AG04450 (cell line): ENCODE data around the gene C22orf15. TPM values are rescaled to one million over a fixed set of nuclear protein-coding genes. Genes with fewer than 3 reads are reported as not detected.

ENCODE experiments used
- CTCF ChIA-PET: fragments of 300-600, 350-600 bp; formaldehyde crosslinking; extraction: SDS; loops from one replicate; lab custom pipeline; 2022; ENCODE audit warnings: antibody characterized with exemption, inconsistent platforms; lab: Charles Lee
- POLR2A ChIA-PET: fragments of 350-600 bp; formaldehyde crosslinking; extraction: SDS; loops from one replicate; lab custom pipeline; 2021; ENCODE audit warnings: antibody characterized with exemption, inconsistent platforms; lab: Yijun Ruan, JAX
- DNase-seq: peaks from one replicate; pipeline ENCODE4 v3.0.0-alpha.2; 2011; ENCODE audit warnings: low read depth, low spot score
- H3K27ac ChIP-seq: one replicate; pipeline ENCODE4 v1.5.1; 2012; ENCODE audit warnings: low read depth, low read length, control low read depth
- H3K27me3 ChIP-seq: one replicate; pipeline ENCODE4 v1.6.0; 2012; ENCODE audit warnings: low read length; ENCODE audit not compliant: control insufficient read depth, insufficient read depth
- H3K4me3 ChIP-seq: 2 replicates; pipeline ENCODE4 v1.5.1; 2011; ENCODE audit warnings: mild to moderate bottlenecking, low read depth, low read length, control low read depth
- H3K9me3 ChIP-seq: 2 replicates; pipeline ENCODE4 v1.5.1; 2012; ENCODE audit warnings: low read length; ENCODE audit not compliant: control insufficient read depth, insufficient read depth
- CTCF ChIP-seq: IDR thresholded peaks from 2 replicates; pipeline ENCODE4 v1.5.1; 2011; ENCODE audit warnings: low read depth, low read length, control low read depth, inconsistent platforms
- polyA plus RNA-seq: library from polyadenylated mRNA; depleted of rRNA; stranded (reverse); fragments of >200 nt; gene quantifications from 2 replicates; pipeline ENCODE4 v1.2.3, GENCODE V29; 2011

C22orf15 gene
- polyA plus RNA-seq, 1 experiment, result 2.1 TPM

DNA sequence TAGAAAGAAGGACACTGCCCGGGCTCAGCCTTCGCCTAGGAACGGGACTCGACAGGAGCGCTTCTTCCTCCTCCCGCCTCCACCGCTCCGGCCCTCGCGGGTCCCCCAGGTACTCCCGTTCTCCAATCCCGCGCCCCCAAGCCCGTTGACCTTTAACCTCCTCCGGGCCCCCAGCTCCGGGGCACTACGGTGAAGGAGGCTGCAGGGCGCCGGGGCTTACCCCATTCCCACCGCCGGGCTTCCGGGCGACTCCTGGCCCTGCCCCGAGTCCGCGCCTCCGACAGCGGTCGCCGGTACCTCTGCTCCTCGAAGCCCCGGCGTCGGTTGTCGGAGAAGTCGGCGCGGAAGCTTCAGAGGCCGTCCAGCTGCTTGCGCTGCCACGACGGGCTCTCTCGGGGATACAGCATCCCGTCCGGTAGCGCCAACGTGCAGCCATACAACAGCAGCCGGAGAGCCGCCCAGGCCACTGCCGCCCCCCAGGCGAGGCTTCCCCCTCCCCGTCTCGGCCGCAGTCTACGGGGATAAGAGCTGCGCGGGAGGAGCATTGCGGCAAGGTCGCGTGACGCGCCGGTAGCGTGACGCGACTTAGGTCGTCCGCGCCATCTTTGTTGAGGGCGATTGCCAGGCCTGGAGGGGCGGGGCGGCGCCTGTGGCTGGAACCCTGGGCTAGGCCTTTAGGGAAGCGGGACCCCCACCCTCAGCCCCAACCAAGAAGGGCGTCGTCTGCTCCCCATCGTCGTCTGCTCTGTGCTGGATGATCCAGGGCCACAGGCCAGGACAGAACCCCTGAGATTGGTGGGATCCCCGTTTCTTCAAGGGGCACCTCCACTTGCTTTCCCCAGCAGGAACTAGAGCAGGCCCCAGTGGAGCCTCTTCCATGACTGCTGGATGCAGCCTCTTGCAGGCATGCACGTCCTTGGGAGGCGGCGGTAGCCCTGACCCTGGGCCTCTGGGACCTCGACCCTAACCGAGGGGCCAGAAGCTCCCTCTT lies 45.7 kb upstream of the C22orf15 start:
- no peak for TF ChIP-seq CTCF
- ChIA-PET CTCF (interaction anchor here (0.6 to 1.2 kb wide), 4 partner anchors 9 to 133 kb away, joined by 3 read pairs; no protein-coding TSS in a partner anchor), POLR2A (interaction anchor here (0.5 to 1.6 kb wide), 2 partner anchors 33 to 91 kb away, joined by 3 to 4 read pairs; partner anchors contain the start of gene ZNF70)
- Histone ChIP-seq H3K9me3 (no peaks in the 10 kb centered on the region; the same call in 1 of the 2 replicates), H3K27me3 (no peaks in the 10 kb centered on the region), H3K4me3 (peak overlapping the region; percentile 85), H3K27ac (peak overlapping the region; percentile 39)
- peak; percentile 63 for DNase-seq

GRCh38 chr22:23718371-23719165 lies 44.2 kb upstream of the C22orf15 start:
- no peak for DNase-seq
- no peaks in the 10 kb centered on the region for H3K27me3 ChIP-seq
- no peak overlapping the region for H3K27ac ChIP-seq
- no peak for TF ChIP-seq CTCF
- no peaks in the 10 kb centered on the region; the same call in 1 of the 2 replicates for H3K9me3 ChIP-seq
- ChIA-PET CTCF (no interaction called here), POLR2A (interaction anchor here (0.7 kb wide), 1 partner anchor 44 kb away, joined by 3 read pairs; the partner anchor contains the start of gene C22orf15)
- no peak overlapping the region for H3K4me3 ChIP-seq

- no peak for TF ChIP-seq CTCF
- ChIA-PET POLR2A (interaction anchor here (0.6 kb wide), 1 partner anchor 310 kb away, joined by 3 read pairs; no protein-coding TSS in a partner anchor), CTCF (interaction anchor here (1.3 kb wide), 1 partner anchor 13 kb away, joined by 8 read pairs; no protein-coding TSS in a partner anchor)
- H3K4me3 ChIP-seq, result no peak overlapping the region
- no peaks in the 10 kb centered on the region; the same call in 1 of the 2 replicates for H3K9me3 ChIP-seq
- H3K27me3 ChIP-seq, result no peaks in the 10 kb centered on the region
- H3K27ac ChIP-seq, result no peak overlapping the region
- no peak for DNase-seq
Measured at GRCh38 chr22:23720855-23721254, 41.9 kb upstream of the C22orf15 start.

GRCh38 chr22:23722160-23722559 lies 40.6 kb upstream of the C22orf15 start:
- Histone ChIP-seq H3K4me3 (no peak overlapping the region), H3K27ac (no peak overlapping the region), H3K9me3 (no peaks in the 10 kb centered on the region; the same call in 1 of the 2 replicates), H3K27me3 (no peaks in the 10 kb centered on the region)
- no peak for DNase-seq
- no peak for TF ChIP-seq CTCF
- CTCF ChIA-PET, result interaction anchor here (1.3 kb wide), 1 partner anchor 12 kb away, joined by 8 read pairs; no protein-coding TSS in a partner anchor
- POLR2A ChIA-PET, result no interaction called here
